ENCODE data around the gene TUBGCP2.

TUBGCP2 gene

DNA sequence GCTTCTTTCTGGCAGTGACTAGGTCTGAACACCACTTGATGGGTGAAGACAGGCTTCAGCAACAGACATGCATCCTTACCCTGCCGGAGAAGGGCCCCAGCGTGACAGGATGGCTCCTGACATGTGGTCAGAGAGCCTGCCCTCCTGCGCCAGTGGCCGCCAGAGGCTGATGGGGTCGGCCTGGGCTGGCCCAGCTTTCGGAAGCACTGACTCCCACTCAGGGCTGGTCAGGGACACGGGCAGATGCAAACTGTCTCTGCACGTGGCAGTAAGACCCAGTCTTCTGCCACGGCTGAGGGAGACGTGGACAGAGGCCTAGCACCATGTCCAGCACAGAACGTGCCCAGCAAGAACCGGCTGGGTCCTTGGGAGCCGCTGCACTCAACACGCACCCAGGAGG is 10.2 kb downstream of the TUBGCP2 start:
- no peak for DNase-seq

DNA sequence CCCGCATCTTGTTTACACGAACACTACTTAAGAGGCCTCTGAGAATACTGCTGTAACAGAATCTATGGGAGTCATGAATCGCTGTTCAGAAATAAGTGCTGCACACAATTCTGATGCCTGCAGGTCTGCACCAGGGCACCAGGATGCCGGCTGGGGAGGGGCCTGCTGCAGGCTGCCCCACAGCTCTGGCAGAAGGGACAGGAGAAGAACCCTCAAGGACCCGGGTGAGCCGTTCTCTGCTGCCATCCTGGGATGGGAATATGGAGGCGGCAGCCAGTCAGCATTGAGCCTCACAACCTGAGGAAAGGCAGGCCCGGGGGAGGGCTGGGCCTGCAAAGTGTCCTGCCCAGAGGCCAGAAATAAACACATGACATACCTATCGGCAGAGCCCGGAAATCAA is 11.2 kb downstream of the TUBGCP2 start:
- DNase-seq: no peak

DNA sequence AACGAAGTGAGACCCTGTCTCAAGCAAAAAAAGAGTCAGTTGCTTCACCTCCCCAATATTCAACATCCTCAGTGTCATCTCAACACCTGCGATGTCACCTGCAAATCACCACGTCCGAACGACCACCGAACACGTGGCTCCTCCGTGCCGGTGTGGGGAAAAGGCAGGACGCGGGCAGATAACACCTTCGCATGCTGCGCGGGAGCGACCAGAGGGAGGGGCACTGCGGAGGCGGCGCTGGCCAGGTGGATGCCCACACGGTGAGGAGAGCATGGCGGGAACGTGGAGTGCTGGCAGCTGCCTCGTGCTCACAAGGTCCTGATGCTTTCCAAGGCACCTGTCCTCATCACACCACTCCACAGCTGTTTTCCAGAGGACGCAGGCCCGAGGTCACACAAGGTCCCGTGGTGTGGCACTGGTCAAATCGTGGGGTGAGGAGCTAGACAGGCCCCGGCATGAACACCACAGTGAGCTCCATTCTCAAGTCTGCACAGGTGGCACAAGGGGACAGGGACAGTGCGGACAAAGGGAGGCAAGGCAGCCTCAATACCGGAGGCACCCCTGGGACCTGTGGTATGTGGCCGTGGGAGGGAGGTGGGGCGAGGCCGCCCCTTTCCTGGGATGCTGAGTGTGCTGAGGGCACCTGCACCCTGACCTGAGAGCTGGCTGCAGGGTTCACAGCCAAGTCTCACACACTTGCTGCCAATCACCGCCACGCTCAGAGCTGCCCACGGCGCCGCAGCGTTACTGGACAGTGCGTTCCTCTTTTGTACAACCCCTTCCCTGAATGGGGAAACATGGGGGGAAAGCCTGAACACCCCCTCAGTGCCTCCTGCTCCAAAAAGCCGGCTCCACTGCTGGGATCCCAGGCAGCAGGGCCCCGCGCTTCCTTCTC is 13.0 kb downstream of the TUBGCP2 start:
- DNase-seq: no peak

DNA sequence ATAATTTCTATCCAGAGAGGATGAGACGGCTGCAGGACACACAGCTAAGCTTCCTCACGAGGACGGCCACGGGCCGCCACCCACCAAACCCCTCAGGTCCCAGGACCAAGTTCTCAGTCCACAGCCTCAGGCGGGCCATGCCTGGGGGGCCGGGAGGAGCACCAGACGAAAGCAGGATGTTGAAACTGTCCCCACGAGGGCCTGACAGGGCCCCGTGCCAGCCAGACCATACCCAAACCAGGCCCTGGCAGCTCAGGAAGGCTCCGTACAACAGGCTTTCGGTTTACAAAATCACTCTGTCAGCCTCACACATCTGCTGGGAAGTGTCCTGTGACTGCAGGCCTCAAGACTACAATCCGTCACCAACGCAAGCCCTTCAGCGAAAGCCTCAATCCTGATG is 14.5 kb downstream of the TUBGCP2 start:
- no peak for DNase-seq

GRCh38 chr10:133293810-133294119 is 14.9 kb downstream of the TUBGCP2 start:
- DNase-seq: no peak

DNA sequence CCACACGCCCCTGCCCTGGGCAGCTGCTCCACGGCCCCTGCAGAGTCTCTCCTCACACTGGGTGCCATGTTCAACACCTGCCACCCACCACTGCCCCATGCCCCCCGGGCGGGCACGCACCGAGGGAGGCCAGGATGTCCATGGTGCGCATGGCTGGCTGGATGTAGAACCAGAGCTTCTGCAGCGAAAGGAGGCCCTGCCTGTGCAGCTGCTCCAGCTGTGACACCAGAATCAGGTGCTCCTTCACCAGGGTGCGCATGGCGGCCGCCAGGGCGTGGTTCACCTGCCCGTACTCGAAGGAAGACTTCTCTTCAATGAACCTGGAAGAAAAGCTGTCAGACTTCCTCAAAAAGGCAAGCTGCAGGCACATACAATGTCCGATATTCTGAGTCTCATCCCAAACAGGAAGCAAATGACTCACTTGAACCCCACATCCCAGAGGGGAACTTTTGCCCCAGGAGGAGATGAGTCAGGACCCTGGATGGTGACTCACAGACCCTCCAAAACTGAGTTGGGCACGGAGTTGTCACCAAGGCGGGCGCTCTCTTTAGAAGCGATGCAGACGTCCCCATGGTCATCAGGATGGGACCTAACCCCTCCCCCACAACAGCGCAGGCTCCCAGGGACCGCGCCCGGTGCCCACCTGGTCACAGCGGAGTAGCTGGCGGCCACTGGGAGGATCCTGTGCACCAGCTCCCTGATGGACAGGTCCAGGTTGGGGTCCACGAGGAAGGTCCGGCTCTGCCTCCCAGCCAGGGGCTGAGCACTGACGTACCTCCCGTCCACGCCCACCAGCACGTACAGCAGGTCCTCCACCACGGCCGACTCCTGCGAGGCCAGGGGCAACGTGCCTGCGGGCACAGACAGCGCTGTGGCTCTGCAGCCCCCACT is 15.5 kb downstream of the TUBGCP2 start:
- no peak for DNase-seq

GRCh38 chr10:133289761-133290160 is 18.9 kb downstream of the TUBGCP2 start:
- no peak for DNase-seq

- no peak for DNase-seq
Observed at GRCh38 chr10:133287832-133288500, 20.7 kb downstream of the TUBGCP2 start.

DNA sequence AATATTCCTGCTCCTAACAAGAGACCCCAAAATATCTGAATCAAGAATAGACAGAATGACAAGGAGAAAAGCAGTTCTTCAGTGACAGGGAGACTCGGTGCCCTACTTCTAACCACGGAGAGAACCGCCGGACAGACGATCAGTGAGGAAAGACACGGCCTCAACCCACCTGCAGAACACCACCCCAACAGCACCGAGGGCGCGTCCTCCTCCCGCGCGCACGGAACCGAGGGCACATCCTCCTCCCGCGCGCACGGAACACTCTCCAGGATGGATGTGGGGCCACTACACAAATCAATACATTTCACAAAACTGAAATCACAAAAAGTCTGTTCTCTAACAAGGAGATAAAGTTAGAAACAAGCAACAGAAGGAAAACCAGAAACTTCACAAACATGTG is 22.3 kb downstream of the TUBGCP2 start:
- DNase-seq: no peak

DNA sequence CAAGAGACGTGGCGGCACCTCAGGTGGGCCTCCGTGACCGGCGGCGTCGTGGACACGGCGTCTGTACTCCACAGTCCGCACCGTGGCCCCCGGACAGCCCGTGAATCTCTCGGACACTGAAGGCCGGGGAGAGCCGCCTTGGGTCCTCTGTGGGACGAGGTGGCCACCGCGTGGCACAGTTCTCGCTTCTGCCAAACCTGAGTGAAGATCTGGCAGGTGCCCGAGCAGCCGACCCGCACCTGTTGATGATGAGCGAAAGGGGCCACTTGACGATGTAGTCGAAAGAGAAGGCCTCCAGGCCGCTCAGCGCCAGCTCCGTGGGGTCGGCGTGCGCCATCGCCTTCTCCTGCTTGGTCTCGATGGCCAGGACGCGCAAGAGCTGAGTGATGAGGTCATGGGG is 23.5 kb downstream of the TUBGCP2 start:
- DNase-seq: no peak

DNA sequence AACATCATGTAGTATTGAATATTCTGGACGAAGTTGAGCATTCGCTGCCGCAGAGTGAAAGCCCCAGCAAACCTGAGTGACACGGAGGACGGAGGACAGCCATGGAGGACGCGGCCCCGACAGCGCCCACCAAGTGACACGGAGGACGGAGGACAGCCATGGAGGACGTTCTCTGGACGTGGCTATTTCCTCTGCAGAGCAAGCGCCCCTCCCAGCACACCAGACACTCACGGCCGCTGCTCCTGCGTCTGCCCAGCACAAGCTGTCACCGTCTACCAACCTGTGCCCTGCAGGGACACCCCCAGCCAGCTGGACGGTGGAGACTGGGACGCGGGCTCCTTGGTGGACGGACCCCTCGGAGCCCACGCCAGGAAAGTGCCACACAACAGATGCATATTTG is 24.7 kb downstream of the TUBGCP2 start:
- DNase-seq: no peak

DNA sequence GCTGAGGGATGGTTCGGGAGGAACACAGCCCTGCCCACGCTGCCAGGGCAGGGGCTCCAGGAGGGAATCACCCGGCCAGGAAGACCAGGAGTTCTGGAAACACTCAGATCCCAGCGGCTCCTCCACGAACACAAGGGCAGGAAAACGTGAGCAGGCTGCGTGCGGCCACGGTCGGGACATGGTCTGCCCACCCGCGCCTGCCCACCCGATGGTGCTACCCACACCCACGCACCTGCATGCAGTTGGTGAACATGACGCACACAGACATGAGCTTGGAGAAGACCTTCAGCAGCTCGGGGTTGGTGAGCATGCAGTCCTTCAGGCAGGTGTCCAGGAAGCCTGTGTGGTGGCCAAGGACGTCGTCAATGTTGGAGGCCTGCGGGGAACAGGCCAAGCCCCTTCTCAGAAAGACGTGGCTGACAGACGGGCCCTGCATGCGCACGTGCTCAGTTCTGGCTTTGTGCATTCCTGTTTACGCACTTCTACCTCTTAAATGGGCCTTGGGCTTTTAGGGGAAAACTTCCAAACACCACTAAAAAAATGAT is 25.8 kb downstream of the TUBGCP2 start:
- no peak for DNase-seq

DNA sequence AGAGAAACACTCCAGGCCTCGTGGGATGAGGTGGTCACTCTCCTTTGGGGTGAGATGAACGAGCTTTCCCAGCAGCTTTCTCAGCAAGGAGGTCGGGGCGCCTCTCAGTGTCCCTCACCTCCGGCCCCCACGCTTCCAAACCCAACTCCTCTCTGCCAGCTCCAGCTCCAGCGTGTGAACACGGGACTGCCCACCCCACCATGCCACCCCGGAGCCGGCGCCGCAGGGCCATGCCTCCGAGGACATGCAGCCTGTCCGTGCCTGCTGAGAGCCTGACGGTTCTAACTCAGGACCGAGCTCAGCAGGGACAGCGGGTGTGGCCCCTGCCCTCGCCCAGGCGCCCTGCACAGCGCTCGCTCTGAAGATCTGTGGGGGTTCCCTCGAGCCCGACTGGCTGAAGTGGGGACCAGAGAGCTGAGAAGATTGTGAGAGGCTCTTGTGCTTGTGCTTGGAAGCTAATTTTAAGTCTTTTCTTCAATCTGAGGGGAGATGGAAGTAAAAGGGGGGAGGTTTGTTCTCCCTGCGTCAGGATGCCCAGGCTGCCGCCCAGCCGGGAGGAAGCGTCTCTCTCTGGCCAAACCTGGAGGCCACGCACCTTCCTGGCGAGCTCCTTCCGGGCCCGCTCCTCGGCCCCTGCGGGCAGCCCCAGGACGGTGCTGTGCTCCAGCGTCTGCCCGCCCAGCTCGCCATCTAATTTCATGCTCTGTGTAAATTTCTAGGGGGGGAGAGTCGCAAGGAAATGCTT is 26.9 kb downstream of the TUBGCP2 start:
- no peak for DNase-seq

- no peak for DNase-seq
Observed at GRCh38 chr10:133281084-133281483, 27.6 kb downstream of the TUBGCP2 start.

- DNase-seq: no peak
Observed at GRCh38 chr10:133280391-133281059, 28.1 kb downstream of the TUBGCP2 start.

GRCh38 chr10:133279326-133280226 is 29.1 kb downstream of the TUBGCP2 start:
- DNase-seq: no peak

DNA sequence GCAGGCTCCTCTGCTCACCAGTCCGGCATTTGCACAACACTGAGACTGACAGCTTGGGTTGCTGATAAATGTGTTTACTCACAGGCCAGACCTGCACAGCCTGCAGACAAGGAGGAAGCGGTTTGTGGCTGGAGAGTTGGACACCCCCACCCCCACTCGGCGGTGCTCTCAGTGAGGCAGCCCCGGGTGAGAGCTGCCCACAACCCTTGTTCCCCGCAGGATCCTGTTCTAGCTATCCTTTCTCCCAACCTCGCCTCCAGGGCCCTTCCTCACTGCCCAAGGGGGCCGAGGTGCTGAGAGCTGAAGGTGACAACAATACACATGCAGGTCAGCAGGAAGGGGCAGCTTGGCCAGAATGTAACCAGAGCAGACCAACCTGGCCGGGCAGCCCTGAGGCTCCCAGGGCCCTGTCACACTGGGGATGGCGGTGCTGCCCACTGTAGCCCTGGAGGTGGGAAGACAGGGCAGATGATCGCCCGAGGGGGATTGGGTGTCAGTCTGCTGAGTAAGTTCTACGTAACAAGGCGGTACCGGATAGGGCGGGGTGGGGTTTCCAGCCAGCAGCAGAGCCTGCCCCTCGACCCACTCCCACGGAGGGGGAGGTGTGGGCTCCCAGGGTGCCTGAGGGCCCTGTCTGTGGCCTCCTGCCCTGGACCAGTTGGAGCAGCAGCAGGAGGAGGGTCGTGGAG is 30.0 kb downstream of the TUBGCP2 start:
- no peak for DNase-seq

GRCh38 chr10:133277993-133278576 is 30.6 kb downstream of the TUBGCP2 start:
- no peak for DNase-seq

- no peak for DNase-seq
Observed at GRCh38 chr10:133277277-133277992, 31.2 kb downstream of the TUBGCP2 start.
